H9 (cell line): ENCODE results near the gene IRX2. TPM values are rescaled to one million over a fixed set of nuclear protein-coding genes. Genes with fewer than 3 reads are reported as not detected.

Experiments used
- DNase-seq: peaks from one replicate; pipeline ENCODE4 v3.0.0-alpha.2; 2017
- H2AFZ ChIP-seq: one replicate; pipeline ENCODE4 v1.6.1; 2013; ENCODE audit warnings: mild to moderate bottlenecking, low read length, control low read depth, moderate library complexity
- H2AK5ac ChIP-seq: 2 replicates; pipeline ENCODE4 v1.6.1; 2013; ENCODE audit warnings: low read length, control low read depth, mixed read lengths; ENCODE audit not compliant: insufficient read length
- H2BK120ac ChIP-seq: one replicate; pipeline ENCODE4 v1.6.1; 2013; ENCODE audit warnings: low read depth, mild to moderate bottlenecking, low read length, control low read depth, inconsistent platforms; ENCODE audit not compliant: poor library complexity, severe bottlenecking
- H2BK12ac ChIP-seq: 2 replicates; pipeline ENCODE4 v1.6.1; 2013; ENCODE audit warnings: low read length, control low read depth, mixed read lengths, low read depth; ENCODE audit not compliant: insufficient read length
- H2BK15ac ChIP-seq: 2 replicates; pipeline ENCODE4 v1.6.1; 2013; ENCODE audit warnings: low read depth, low read length, control low read depth
- H2BK20ac ChIP-seq: one replicate; pipeline ENCODE4 v1.6.1; 2013; ENCODE audit warnings: low read depth, mild to moderate bottlenecking, low read length, control low read depth, inconsistent platforms; ENCODE audit not compliant: poor library complexity, severe bottlenecking
- H2BK5ac ChIP-seq: 2 replicates; pipeline ENCODE4 v1.6.1; 2013; ENCODE audit warnings: low read length, control low read depth, mixed read lengths; ENCODE audit not compliant: insufficient read length
- H3K14ac ChIP-seq: 2 replicates; pipeline ENCODE4 v1.6.1; 2013; ENCODE audit warnings: low read length, control low read depth; ENCODE audit not compliant: insufficient read depth
- H3K18ac ChIP-seq: 2 replicates; pipeline ENCODE4 v1.6.1; 2013; ENCODE audit warnings: low read depth, mild to moderate bottlenecking, mixed read lengths, low read length, control low read depth; ENCODE audit not compliant: insufficient read length
- H3K23ac ChIP-seq: 2 replicates; pipeline ENCODE4 v1.6.1; 2013; ENCODE audit warnings: low read length, control low read depth, mixed read lengths, low read depth; ENCODE audit not compliant: insufficient read length
- H3K23me2 ChIP-seq: 2 replicates; pipeline ENCODE4 v1.6.1; 2013; ENCODE audit warnings: low read depth, mild to moderate bottlenecking, mixed read lengths, low read length, control low read depth; ENCODE audit not compliant: insufficient read length, poor library complexity, severe bottlenecking
- H3K27ac ChIP-seq: 2 replicates; pipeline ENCODE4 v1.5.1; 2013; ENCODE audit warnings: low read length, control low read depth, mixed read lengths, low read depth; ENCODE audit not compliant: insufficient read length
- H3K27me3 ChIP-seq: 2 replicates; pipeline ENCODE4 v1.6.1; 2013; ENCODE audit warnings: low read length, control low read depth, inconsistent platforms; ENCODE audit not compliant: insufficient read depth
- H3K4ac ChIP-seq: 2 replicates; pipeline ENCODE4 v1.6.1; 2013; ENCODE audit warnings: low read depth, mild to moderate bottlenecking, control low read depth, inconsistent platforms, low read length, moderate library complexity
- H3K4me1 ChIP-seq: 2 replicates; pipeline ENCODE4 v1.6.1; 2013; ENCODE audit warnings: low read length, control low read depth, inconsistent platforms; ENCODE audit not compliant: insufficient read depth
- H3K4me2 ChIP-seq: 2 replicates; pipeline ENCODE4 v1.6.1; 2013; ENCODE audit warnings: low read length, control low read depth, mixed read lengths; ENCODE audit not compliant: insufficient read length, insufficient read depth
- H3K56ac ChIP-seq: 2 replicates; pipeline ENCODE4 v1.6.1; 2013; ENCODE audit warnings: low read depth, mild to moderate bottlenecking, mixed read lengths, low read length, control low read depth; ENCODE audit not compliant: insufficient read length
- H3K79me1 ChIP-seq: 2 replicates; pipeline ENCODE4 v1.6.1; 2013; ENCODE audit warnings: low read depth, mild to moderate bottlenecking, moderate library complexity, low read length, control low read depth, inconsistent platforms; ENCODE audit not compliant: insufficient read depth, poor library complexity, severe bottlenecking
- H3K79me2 ChIP-seq: 2 replicates; pipeline ENCODE4 v1.6.1; 2013; ENCODE audit warnings: low read length, control low read depth, inconsistent platforms; ENCODE audit not compliant: insufficient read depth
- H3K9ac ChIP-seq: 2 replicates; pipeline ENCODE4 v1.6.1; 2013; ENCODE audit warnings: low read length, control low read depth, mixed read lengths; ENCODE audit not compliant: insufficient read length; ENCODE audit errors: extremely low read depth
- H3K9me3 ChIP-seq: one replicate; pipeline ENCODE4 v1.6.1; 2013; ENCODE audit warnings: low read depth, low read length, inconsistent platforms; ENCODE audit not compliant: control insufficient read depth
- H3T11ph ChIP-seq: one replicate; pipeline ENCODE4 v1.6.1; 2013; ENCODE audit warnings: mild to moderate bottlenecking, low read length, control low read depth, inconsistent platforms
- H4K20me1 ChIP-seq: one replicate; pipeline ENCODE4 v1.6.1; 2013; ENCODE audit not compliant: control insufficient read depth, insufficient read length, insufficient read depth
- H4K5ac ChIP-seq: 2 replicates; pipeline ENCODE4 v1.6.1; 2013; ENCODE audit warnings: low read depth, mild to moderate bottlenecking, mixed read lengths, low read length, control low read depth; ENCODE audit not compliant: insufficient read length
- H4K8ac ChIP-seq: replicated peaks from 2 replicates; pipeline ENCODE4 v1.6.1; 2013; ENCODE audit warnings: low read length, control low read depth, mixed read lengths, low read depth; ENCODE audit not compliant: insufficient read length
- H4K91ac ChIP-seq: 2 replicates; pipeline ENCODE4 v1.6.1; 2013; ENCODE audit warnings: low read depth, mild to moderate bottlenecking, moderate library complexity, mixed read lengths, low read length, control low read depth; ENCODE audit not compliant: insufficient read length
- H3K27ac Mint-ChIP-seq, 3 experiments: 2 replicates in 2 of 3; 3 replicates in 1 of 3; pipeline ENCODE4 v1.8.0; 2020 to 2021; ENCODE audit warnings: mixed read lengths in 3 of 3, mild to moderate bottlenecking in 1 of 3, moderate library complexity in 1 of 3
- H3K27me3 Mint-ChIP-seq: 2 replicates; pipeline ENCODE4 v1.8.0; 2021; ENCODE audit warnings: low read depth, mild to moderate bottlenecking, moderate library complexity, mixed read lengths
- H3K36me3 Mint-ChIP-seq, 3 experiments: 2 replicates in 2 of 3; 3 replicates in 1 of 3; pipeline ENCODE4 v1.8.0; 2020 to 2021; ENCODE audit warnings: low read depth in 3 of 3, mixed read lengths in 3 of 3; ENCODE audit not compliant: insufficient read depth in 1 of 3
- H3K4me1 Mint-ChIP-seq, 2 experiments: 2 replicates each; pipeline ENCODE4 v1.8.0; 2020; ENCODE audit warnings: mixed read lengths in 2 of 2
- H3K4me3 Mint-ChIP-seq, 2 experiments: 2 replicates in 1 of 2; 3 replicates in 1 of 2; pipeline ENCODE4 v1.8.0; 2020 to 2021; ENCODE audit warnings: mild to moderate bottlenecking in 2 of 2, mixed read lengths in 2 of 2, moderate library complexity in 1 of 2
- H3K9me3 Mint-ChIP-seq, 2 experiments: 2 replicates in 1 of 2; 3 replicates in 1 of 2; pipeline ENCODE4 v1.8.0; 2020; ENCODE audit warnings: mild to moderate bottlenecking in 2 of 2, mixed read lengths in 2 of 2, moderate library complexity in 1 of 2
- WGBS: extraction: QIAGEN DNeasy Blood & Tissue Kit; methylation state at CpG from one replicate; pipeline ENCODE4 v1.1.7; 2013; ENCODE audit warnings: missing lambda C conversion rate, low lambda C conversion rate, mixed read lengths; ENCODE audit not compliant: insufficient read length; ENCODE audit errors: extremely low coverage; 5-methylcytosine and 5-hydroxymethylcytosine counted together
- total RNA-seq: library from RNA; stranded (reverse); gene quantifications from 2 replicates; pipeline ENCODE4 v1.2.1, GENCODE V29; 2021
- TF ChIP-seq, protein P1 (sequence below): fragments of 200-600 bp; sonication (generic); conservative IDR thresholded peaks from 3 replicates; pipeline ENCODE4 v1.8.0; 2021; ENCODE audit warnings: antibody characterized with exemption, mild to moderate bottlenecking

IRX2 gene
- total RNA-seq, 1 experiment from 2014 or later, result 91.6 TPM

DNA sequence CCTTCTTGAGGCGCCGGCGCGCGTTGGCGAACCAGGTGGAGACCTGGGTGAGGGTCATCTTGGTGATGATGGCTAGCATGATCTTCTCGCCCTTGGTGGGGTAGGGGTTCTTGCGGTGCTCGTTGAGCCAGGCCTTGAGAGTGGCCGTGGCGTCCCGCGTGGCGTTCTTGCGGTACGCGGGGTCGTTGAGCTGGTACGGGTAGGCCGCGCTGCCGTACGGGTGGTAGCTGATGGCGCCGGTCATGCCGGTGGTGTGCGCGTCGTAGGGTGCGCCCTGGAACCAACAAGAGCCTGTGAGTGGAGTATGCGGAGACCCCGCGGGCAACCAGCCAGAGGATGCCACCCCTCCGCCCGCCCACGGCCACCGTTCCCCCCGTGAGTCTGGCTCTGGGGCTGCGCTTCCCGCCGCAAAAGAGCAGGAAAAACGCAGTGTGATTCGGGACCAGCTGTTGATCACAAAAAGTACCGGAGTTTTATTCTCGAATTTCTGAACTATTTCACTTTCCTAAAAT lies 1.9 kb downstream of the IRX2 start:
- peak overlapping the region; percentile 70 for H3K14ac ChIP-seq
- H3K56ac ChIP-seq, result no peak overlapping the region
- H2BK12ac ChIP-seq, result peak overlapping the region; percentile 28
- H2BK5ac ChIP-seq, result no peak overlapping the region
- no peak overlapping the region for H2BK15ac ChIP-seq
- peaks cover 14% of the 10 kb centered on the region; the same call in 1 of the 2 replicates for H3K27me3 ChIP-seq
- no peak for DNase-seq
- peak overlapping the region in 2 of 3 experiments; percentile 29 to 89; a peak in 2 of 7 replicates for H3K27ac Mint-ChIP-seq
- H3K27ac ChIP-seq, result no peak overlapping the region
- no peaks in the 10 kb centered on the region for H3K79me1 ChIP-seq
- peaks cover 57% of the 10 kb centered on the region for H3K27me3 Mint-ChIP-seq
- no peak overlapping the region for H3T11ph ChIP-seq
- H3K23ac ChIP-seq, result no peak overlapping the region
- H4K91ac ChIP-seq, result no peak overlapping the region
- H2AK5ac ChIP-seq, result no peak overlapping the region
- H3K4me3 Mint-ChIP-seq, result peak overlapping the region; percentile 86 to 88
- H4K20me1 ChIP-seq, result no peaks in the 10 kb centered on the region
- H3K9me3 ChIP-seq, result no peaks in the 10 kb centered on the region
- TF ChIP-seq, protein P1, sequence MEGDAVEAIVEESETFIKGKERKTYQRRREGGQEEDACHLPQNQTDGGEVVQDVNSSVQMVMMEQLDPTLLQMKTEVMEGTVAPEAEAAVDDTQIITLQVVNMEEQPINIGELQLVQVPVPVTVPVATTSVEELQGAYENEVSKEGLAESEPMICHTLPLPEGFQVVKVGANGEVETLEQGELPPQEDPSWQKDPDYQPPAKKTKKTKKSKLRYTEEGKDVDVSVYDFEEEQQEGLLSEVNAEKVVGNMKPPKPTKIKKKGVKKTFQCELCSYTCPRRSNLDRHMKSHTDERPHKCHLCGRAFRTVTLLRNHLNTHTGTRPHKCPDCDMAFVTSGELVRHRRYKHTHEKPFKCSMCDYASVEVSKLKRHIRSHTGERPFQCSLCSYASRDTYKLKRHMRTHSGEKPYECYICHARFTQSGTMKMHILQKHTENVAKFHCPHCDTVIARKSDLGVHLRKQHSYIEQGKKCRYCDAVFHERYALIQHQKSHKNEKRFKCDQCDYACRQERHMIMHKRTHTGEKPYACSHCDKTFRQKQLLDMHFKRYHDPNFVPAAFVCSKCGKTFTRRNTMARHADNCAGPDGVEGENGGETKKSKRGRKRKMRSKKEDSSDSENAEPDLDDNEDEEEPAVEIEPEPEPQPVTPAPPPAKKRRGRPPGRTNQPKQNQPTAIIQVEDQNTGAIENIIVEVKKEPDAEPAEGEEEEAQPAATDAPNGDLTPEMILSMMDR, result no peak
- H2BK120ac ChIP-seq, result peak overlapping the region; percentile 74
- no peak overlapping the region for H2AFZ ChIP-seq
- peaks cover 49 to 54% of the 10 kb centered on the region in 2 experiments for H3K4me1 Mint-ChIP-seq
- no peak overlapping the region for H4K8ac ChIP-seq
- H3K4me2 ChIP-seq, result peak overlapping the region; percentile 66
- peak overlapping the region; percentile 63 for H3K18ac ChIP-seq
- no peak overlapping the region; the same call in 1 of the 2 replicates for H3K4ac ChIP-seq
- peaks cover 4 to 5% of the 10 kb centered on the region in 2 experiments; a peak in 3 of 5 replicates for H3K9me3 Mint-ChIP-seq
- peaks cover 36% of the 10 kb centered on the region for H3K23me2 ChIP-seq
- H3K36me3 Mint-ChIP-seq, result peaks cover 12 to 54% (median 46%) of the 10 kb centered on the region in 3 experiments
- H4K5ac ChIP-seq, result no peak overlapping the region
- no peak overlapping the region for H2BK20ac ChIP-seq
- H3K79me2 ChIP-seq, result no peaks in the 10 kb centered on the region; the same call in 1 of the 2 replicates
- no peaks in the 10 kb centered on the region; the same call in 1 of the 2 replicates for H3K4me1 ChIP-seq
- no CpG with 5 or more reads among the region's 45 CpGs for WGBS
- no peak overlapping the region for H3K9ac ChIP-seq
